LHCN-M2 (cell line): ENCODE results near the gene SNX21. TPM values are rescaled to one million over a fixed set of nuclear protein-coding genes. Genes with fewer than 3 reads are reported as not detected.
"Not testable (repeated sequence)": the region's sequence is repeated elsewhere in the genome, so short reads cannot be mapped to it uniquely, and the experiment has no call there.

Experiments used
- DNase-seq: peaks from one replicate; pipeline ENCODE4 v3.0.0-alpha.2; 2012; ENCODE audit warnings: low read depth
- total RNA-seq: library from RNA; depleted of rRNA; stranded (reverse); fragments of >200 nt; gene quantifications from 2 replicates; pipeline ENCODE4 v1.2.3, GENCODE V29; 2014

The SNX21 gene
- total RNA-seq, 1 experiment from 2014 or later, result 80.3 TPM

DNA sequence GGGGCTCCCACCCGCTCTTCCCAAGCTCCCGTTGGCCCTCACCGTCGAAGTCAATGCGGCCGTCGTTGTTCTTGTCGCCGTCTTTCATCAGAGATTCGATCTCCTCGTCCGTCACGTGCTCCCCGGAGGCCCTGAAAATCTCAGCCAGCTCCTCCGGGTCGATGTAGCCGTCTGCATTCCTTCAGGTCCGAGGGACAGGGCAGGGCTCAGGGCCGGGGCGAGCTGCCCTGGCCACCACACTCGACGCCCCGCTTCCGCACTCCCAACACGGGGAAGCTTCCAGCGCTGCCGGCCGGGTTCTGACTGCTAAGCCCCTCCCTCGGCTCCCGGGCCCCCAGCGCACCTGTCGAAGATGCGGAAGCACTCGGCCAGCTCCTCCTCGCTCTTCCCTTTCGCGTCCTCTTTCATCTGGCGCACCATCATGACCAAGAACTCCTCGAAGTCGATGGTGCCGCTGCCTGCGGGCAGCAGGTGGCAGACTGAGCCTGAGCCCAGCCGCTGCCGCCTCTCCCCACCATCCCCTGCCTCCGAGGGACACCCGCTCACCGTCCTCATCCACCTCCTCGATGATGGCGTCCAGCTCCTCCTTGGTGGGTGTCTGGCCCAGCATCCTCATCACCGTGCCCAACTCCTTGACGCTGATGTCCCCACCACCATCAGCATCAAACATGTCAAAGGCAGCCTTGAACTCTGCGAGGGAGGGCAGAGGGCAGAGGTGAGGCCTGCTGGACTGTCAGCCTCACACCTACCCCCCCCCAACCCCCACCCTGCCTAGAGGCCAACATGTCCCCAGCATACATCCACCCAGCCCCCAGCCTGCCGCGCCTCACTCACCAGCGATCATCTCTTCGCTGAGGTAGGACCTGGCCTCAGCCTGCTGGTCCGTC is 9.4 kb upstream of the SNX21 start:
- DNase-seq, result no peak

- DNase-seq, result peak; percentile 88
Measured at GRCh38 chr20:45826381-45827019, 7.1 kb upstream of the SNX21 start.

- no peak for DNase-seq
Measured at GRCh38 chr20:45827030-45827652, 6.5 kb upstream of the SNX21 start, which contains the start of gene TNNC2. TSS of gene TNNC2 (minus strand) at chr20:45827312. CDS start at chr20:45827248, 64 bp downstream.

- no peak for DNase-seq
Measured at GRCh38 chr20:45827712-45828111, 5.9 kb upstream of the SNX21 start.

GRCh38 chr20:45828589-45828988 is 5.0 kb upstream of the SNX21 start:
- DNase-seq, result peak; percentile 89

- not testable (repeated sequence) for DNase-seq
Measured at GRCh38 chr20:45829673-45830106, 3.9 kb upstream of the SNX21 start.

DNA sequence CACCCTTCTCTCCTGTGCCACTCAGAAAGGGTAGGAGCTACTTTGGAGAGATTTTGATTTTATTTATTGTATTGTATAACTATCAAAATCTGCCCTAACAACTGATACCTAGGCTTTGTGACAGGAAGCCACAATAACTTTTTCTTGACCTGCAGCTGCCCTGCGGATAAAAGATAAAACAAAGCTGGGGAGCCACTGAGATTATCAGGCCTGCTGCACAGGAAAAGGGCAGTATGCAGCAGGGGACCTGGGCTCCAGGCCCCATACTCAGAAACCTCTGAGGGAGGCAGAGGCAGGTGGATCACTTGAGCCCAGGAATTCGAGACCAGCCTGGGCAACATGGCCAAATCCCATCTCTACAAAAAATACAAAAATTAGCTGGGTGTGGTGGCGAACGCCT is 980 bp upstream of the SNX21 start:
- DNase-seq, result no peak

DNA sequence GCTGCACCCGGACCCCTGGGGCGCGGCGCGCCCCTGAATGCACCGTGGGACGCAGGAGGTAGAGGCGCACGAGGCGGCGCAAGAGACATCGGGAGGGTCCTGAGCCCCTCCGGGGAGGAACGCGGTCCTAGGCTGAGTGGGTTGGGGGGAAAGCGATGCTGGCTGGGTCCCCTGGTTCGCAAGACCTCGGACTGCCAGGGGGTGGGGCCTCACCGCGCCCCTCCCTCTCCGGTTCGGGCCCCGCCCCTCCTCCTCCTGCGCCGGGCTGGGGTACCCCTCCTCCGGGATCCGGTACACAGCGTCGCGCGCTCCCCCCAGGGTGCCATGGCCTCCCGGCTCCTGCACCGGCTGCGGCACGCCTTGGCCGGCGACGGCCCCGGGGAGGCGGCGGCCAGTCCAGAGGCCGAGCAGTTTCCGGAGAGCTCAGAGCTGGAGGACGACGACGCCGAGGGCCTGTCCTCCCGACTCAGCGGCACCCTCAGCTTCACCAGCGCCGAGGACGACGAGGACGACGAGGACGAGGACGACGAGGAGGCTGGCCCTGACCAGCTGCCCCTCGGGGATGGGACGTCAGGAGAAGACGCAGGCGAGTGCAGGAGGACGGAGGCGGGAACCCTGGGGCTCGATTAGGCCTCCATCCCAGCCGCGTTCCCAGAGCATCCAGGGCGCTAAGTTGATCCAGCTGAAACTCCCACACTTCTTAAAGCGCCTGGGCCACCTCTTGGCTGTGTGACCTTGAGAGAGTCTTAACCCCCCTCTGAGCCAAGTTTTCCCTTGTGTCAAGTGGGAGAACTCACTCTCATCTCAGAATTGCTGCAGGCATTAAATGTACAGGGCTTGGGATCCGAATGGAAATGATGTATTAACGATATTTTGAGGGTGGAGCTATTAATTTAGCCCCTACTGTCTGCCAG is 541 bp downstream of the SNX21 start:
- peak; percentile 64 for DNase-seq

GRCh38 chr20:45834797-45835161 is 1.2 kb downstream of the SNX21 start:
- DNase-seq, result no peak

- DNase-seq, result peak; percentile 27
Measured at GRCh38 chr20:45835329-45835765, 1.7 kb downstream of the SNX21 start.

- peak; percentile 81 for DNase-seq
Measured at GRCh38 chr20:45835825-45836224, 2.2 kb downstream of the SNX21 start.

DNA sequence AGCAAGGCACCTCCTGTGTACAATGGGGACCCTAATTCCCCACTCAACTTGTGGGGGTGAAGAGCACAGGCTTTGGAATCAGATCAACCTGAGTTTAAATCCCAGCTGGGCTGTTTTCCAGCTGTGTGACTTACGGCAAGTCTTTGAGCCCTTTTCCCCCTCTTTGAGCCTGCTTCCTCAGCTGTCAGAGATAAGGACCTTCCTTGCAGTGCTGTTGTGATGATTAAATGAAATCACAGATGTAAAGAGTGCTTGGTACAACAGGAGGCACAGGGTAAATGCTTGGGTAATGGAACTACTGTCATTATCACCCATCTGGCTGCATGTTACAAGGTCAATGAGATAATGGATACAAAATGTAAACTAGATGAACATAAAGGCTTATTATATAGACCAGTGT is 3.2 kb downstream of the SNX21 start:
- DNase-seq, result no peak

DNA sequence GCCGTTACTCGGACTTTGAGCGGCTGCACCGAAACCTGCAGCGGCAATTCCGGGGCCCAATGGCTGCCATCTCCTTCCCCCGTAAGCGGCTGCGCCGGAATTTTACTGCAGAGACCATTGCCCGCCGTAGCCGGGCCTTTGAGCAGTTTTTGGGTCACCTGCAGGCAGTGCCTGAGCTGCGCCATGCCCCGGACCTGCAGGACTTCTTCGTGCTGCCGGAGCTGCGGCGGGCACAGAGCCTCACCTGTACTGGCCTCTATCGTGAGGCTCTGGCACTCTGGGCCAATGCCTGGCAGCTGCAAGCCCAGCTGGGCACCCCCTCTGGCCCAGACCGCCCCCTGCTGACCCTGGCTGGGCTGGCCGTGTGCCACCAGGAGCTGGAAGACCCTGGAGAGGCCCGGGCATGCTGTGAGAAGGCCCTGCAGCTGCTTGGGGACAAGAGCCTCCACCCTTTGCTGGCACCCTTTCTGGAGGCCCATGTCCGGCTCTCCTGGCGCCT is 7.2 kb downstream of the SNX21 start:
- DNase-seq, result no peak

DNA sequence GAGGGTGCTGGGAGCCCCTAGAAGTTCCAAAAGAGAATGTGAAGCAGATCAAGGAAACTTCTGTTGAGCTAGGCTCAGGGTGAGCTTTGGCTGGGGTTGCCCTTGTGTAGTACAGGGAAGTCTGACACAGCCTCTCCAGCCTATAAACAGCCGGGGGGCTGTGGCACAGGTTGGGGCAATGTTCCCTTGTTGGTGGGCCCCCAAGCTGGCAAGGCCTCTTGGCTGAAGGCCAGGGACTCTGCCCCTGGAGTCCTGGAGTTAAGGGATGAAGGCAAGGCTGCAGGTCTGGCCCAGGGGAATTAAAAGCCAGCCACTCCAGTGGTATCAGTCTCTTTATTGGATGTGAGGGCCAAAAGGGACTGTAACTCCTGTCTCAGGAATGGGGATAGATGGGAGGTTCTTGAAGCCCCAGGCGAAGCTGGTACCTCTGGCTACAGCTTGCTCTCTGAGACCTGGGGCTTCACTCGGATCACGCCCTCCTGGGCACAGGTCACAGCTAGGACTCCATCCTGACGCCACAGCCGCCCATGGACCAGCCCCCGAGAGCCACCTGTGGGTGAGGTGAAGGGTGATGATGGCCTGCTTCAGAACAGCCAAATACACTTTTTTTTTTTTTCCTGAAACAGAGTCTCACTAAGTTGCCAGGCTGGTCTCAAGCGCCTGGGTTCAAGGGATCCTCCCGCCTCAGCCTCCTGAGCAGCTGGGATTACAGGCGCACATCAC is 8.0 kb downstream of the SNX21 start:
- no peak for DNase-seq

- DNase-seq, result no peak
Measured at GRCh38 chr20:45842169-45842812, 8.7 kb downstream of the SNX21 start.

GRCh38 chr20:45843506-45843905 is 9.9 kb downstream of the SNX21 start:
- no peak for DNase-seq

DNA sequence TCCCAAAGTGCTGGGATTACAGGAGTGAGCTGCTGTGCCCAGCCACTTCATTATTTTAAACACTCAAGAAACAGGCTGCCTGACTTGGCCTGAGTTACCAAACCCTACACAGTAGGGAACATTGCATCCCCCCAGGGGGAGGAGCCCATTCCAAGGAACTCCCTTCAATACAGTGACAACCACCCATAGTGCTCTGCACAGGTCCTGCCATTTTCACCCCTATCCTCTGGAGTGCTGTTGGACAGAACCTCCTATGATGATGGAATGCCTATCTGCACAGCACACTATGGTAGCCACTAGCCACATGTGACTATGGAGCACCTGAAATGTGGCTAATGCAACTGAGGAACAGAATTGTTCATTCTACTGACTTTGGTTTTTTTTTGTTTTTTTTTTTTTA is 11.9 kb downstream of the SNX21 start:
- no peak for DNase-seq

DNA sequence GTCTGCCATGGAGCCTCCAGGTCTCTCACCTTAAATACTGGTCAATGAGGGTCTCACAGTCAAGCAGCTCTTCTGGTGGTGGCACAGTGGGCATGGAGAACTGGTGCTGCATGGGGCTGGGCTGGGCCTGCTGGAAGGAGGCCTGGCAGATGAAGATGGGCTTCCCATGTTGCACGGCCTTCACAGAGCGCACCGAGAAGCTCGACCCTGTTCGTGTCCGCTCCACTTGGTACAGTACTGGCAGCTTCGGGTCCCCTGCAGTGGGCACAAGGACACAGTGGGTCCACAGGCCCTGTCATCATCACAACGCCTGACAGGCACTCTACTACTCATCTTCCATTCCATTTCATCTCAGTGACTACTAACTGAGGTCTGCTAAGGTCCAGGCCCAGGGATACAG is 14.8 kb downstream of the SNX21 start:
- DNase-seq, result no peak

DNA sequence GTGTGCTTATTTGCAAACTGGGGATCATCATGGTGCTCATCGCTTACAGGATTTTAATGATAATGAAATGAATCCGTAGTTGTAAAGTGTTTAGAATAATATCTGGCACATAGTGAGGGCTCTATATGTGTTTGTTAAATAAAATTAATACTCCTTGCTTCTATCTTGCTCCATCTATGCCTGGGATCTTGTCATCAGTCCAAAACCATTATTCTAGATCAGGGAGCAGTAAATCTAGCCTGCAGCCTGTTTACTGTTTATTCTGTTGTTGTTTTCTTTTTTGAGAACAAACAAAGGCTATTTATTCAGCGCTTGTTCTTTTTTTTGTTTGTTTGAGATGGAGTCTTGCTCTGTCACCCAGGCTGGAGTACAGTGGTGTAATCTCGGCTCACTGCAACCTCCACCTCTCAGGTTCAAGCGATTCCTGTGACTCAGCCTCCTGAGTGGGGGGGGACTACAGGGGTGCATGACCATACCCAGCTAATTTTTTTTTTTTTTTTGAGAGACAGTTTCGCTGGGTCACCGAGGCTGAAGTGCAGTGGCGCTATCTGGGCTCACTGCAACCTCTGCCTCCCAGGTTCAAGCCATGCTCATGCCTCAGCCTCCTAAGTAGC is 15.5 kb downstream of the SNX21 start:
- DNase-seq, result no peak
